Measurements from ENCODE around the gene ABCA1.

ABCA1 gene

GRCh38 chr9:104795082-104795481 is 132.9 kb downstream of the ABCA1 start:
- Histone ChIP-seq H3K23ac (ENCODE audit: low read depth, low read length, poor library complexity) (no peak overlapping the region), H3K27ac (replicated peaks; ENCODE audit: low read length) (no peak overlapping the region), H3K9ac (ENCODE audit: low read depth, low read length, poor library complexity) (no peak overlapping the region), H3K27me3 (ENCODE audit: control insufficient read depth in 3 of 3, insufficient read depth in 3 of 3, low read depth in 1 of 3, low read length in 3 of 3) (no peaks in the 10 kb centered on the region), H3K4me1 (ENCODE audit: control insufficient read depth in 2 of 2, insufficient read depth in 1 of 2, low read depth in 1 of 2, low read length in 2 of 2) (peaks cover 0 to 1% of the 10 kb centered on the region in 2 donors), H3K79me1 (ENCODE audit: low read depth, low read length) (no peaks in the 10 kb centered on the region), H4K8ac (ENCODE audit: low read depth, low read length) (no peak overlapping the region), H3K14ac (ENCODE audit: low read length) (no peak overlapping the region), H2AK5ac (ENCODE audit: low read depth, low read length) (no peak overlapping the region), H2BK12ac (ENCODE audit: low read length) (no peak overlapping the region), H3K9me3 (replicated peaks in 1 of 2; ENCODE audit: control insufficient read depth in 2 of 2, insufficient read depth in 1 of 2, low read depth in 1 of 2, low read length in 2 of 2) (no peaks in the 10 kb centered on the region), H3K4me3 (ENCODE audit: low read length in 2 of 2) (no peak overlapping the region), H3K4ac (ENCODE audit: low read length) (no peak overlapping the region), H2BK5ac (ENCODE audit: low read length) (no peak overlapping the region), H2BK15ac (ENCODE audit: low read length) (no peak overlapping the region), H2BK120ac (ENCODE audit: low read depth, low read length) (no peak overlapping the region), H4K91ac (ENCODE audit: low read depth, low read length, poor library complexity) (no peak overlapping the region), H3K36me3 (replicated peaks in 1 of 2; ENCODE audit: control insufficient read depth in 2 of 2, insufficient read depth in 2 of 2, low read length in 2 of 2) (peaks cover 44 to 100% of the 10 kb centered on the region in 2 donors), H3K4me2 (ENCODE audit: insufficient read depth, low read length, poor library complexity, severe bottlenecking) (no peak overlapping the region), H3K18ac (ENCODE audit: low read length) (no peak overlapping the region), H2AFZ (ENCODE audit: low read length) (no peak overlapping the region)
- WGBS, 2 donors (ENCODE audit: extremely low coverage in 2 of 2, insufficient read length in 2 of 2, insufficient replicate concordance in 1 of 2) = no CpG with 5 or more reads among the region's 1 CpG
- DNase-seq (ENCODE audit: low spot score) = no peak

- DNase-seq (ENCODE audit: low spot score) = no peak
- no peak overlapping the region for H2AFZ ChIP-seq (ENCODE audit: low read length)
- WGBS, 2 donors (ENCODE audit: extremely low coverage in 2 of 2, insufficient read length in 2 of 2, insufficient replicate concordance in 1 of 2) = no CpG with 5 or more reads among the region's 2 CpGs
Observed at GRCh38 chr9:104794070-104794469, 133.9 kb downstream of the ABCA1 start.

GRCh38 chr9:104788251-104788650 is 139.7 kb downstream of the ABCA1 start:
- Histone ChIP-seq H2BK15ac (ENCODE audit: low read length) (no peak overlapping the region), H2AFZ (ENCODE audit: low read length) (no peak overlapping the region), H3K4me3 (ENCODE audit: low read length in 2 of 2) (no peak overlapping the region), H3K27ac (replicated peaks; ENCODE audit: low read length) (no peak overlapping the region), H2BK5ac (ENCODE audit: low read length) (no peak overlapping the region), H3K27me3 (ENCODE audit: control insufficient read depth in 3 of 3, insufficient read depth in 3 of 3, low read depth in 1 of 3, low read length in 3 of 3) (no peaks in the 10 kb centered on the region), H3K18ac (ENCODE audit: low read length) (no peak overlapping the region), H3K23ac (ENCODE audit: low read depth, low read length, poor library complexity) (no peak overlapping the region), H3K79me1 (ENCODE audit: low read depth, low read length) (no peaks in the 10 kb centered on the region), H2AK5ac (ENCODE audit: low read depth, low read length) (no peak overlapping the region), H2BK12ac (ENCODE audit: low read length) (no peak overlapping the region), H3K36me3 (replicated peaks in 1 of 2; ENCODE audit: control insufficient read depth in 2 of 2, insufficient read depth in 2 of 2, low read length in 2 of 2) (peaks cover 41 to 100% of the 10 kb centered on the region in 2 donors), H4K91ac (ENCODE audit: low read depth, low read length, poor library complexity) (no peak overlapping the region), H3K4ac (ENCODE audit: low read length) (no peak overlapping the region), H3K14ac (ENCODE audit: low read length) (no peak overlapping the region), H3K9ac (ENCODE audit: low read depth, low read length, poor library complexity) (no peak overlapping the region), H3K4me1 (ENCODE audit: control insufficient read depth in 2 of 2, insufficient read depth in 1 of 2, low read depth in 1 of 2, low read length in 2 of 2) (no peaks in the 10 kb centered on the region), H3K9me3 (replicated peaks in 1 of 2; ENCODE audit: control insufficient read depth in 2 of 2, insufficient read depth in 1 of 2, low read depth in 1 of 2, low read length in 2 of 2) (no peaks in the 10 kb centered on the region), H2BK120ac (ENCODE audit: low read depth, low read length) (no peak overlapping the region), H4K8ac (ENCODE audit: low read depth, low read length) (no peak overlapping the region), H3K4me2 (ENCODE audit: insufficient read depth, low read length, poor library complexity, severe bottlenecking) (no peak overlapping the region)
- no peak for DNase-seq (ENCODE audit: low spot score)
- WGBS, 2 donors (ENCODE audit: extremely low coverage in 2 of 2, insufficient read length in 2 of 2, insufficient replicate concordance in 1 of 2) = no CpG with 5 or more reads among the region's 3 CpGs

More at GRCh38 chr9:104794070-104794469, 133.9 kb downstream of the ABCA1 start:
- Histone ChIP-seq H3K4me1 (ENCODE audit: control insufficient read depth in 2 of 2, insufficient read depth in 1 of 2, low read depth in 1 of 2, low read length in 2 of 2) (peaks cover 0 to 1% of the 10 kb centered on the region in 2 donors), H4K91ac (ENCODE audit: low read depth, low read length, poor library complexity) (no peak overlapping the region), H3K9me3 (replicated peaks in 1 of 2; ENCODE audit: control insufficient read depth in 2 of 2, insufficient read depth in 1 of 2, low read depth in 1 of 2, low read length in 2 of 2) (no peaks in the 10 kb centered on the region), H3K4ac (ENCODE audit: low read length) (no peak overlapping the region), H3K4me2 (ENCODE audit: insufficient read depth, low read length, poor library complexity, severe bottlenecking) (no peak overlapping the region), H3K18ac (ENCODE audit: low read length) (no peak overlapping the region), H3K36me3 (replicated peaks in 1 of 2; ENCODE audit: control insufficient read depth in 2 of 2, insufficient read depth in 2 of 2, low read length in 2 of 2) (peaks cover 43 to 100% of the 10 kb centered on the region in 2 donors), H3K27me3 (ENCODE audit: control insufficient read depth in 3 of 3, insufficient read depth in 3 of 3, low read depth in 1 of 3, low read length in 3 of 3) (no peaks in the 10 kb centered on the region), H2BK120ac (ENCODE audit: low read depth, low read length) (no peak overlapping the region), H4K8ac (ENCODE audit: low read depth, low read length) (no peak overlapping the region), H2BK15ac (ENCODE audit: low read length) (no peak overlapping the region), H3K79me1 (ENCODE audit: low read depth, low read length) (no peaks in the 10 kb centered on the region), H3K9ac (ENCODE audit: low read depth, low read length, poor library complexity) (no peak overlapping the region), H3K23ac (ENCODE audit: low read depth, low read length, poor library complexity) (no peak overlapping the region), H3K27ac (replicated peaks; ENCODE audit: low read length) (no peak overlapping the region), H2AK5ac (ENCODE audit: low read depth, low read length) (no peak overlapping the region), H2BK5ac (ENCODE audit: low read length) (no peak overlapping the region), H3K14ac (ENCODE audit: low read length) (no peak overlapping the region), H3K4me3 (ENCODE audit: low read length in 2 of 2) (no peak overlapping the region), H2BK12ac (ENCODE audit: low read length) (no peak overlapping the region)

GRCh38 chr9:104787306-104788015 is 140.5 kb downstream of the ABCA1 start:
- Histone ChIP-seq H3K36me3 (replicated peaks in 1 of 2; ENCODE audit: control insufficient read depth in 2 of 2, insufficient read depth in 2 of 2, low read length in 2 of 2) (peaks cover 37 to 100% of the 10 kb centered on the region in 2 donors), H2BK5ac (ENCODE audit: low read length) (no peak overlapping the region), H2BK15ac (ENCODE audit: low read length) (no peak overlapping the region), H3K23ac (ENCODE audit: low read depth, low read length, poor library complexity) (no peak overlapping the region), H2AFZ (ENCODE audit: low read length) (no peak overlapping the region), H3K4ac (ENCODE audit: low read length) (no peak overlapping the region), H3K4me2 (ENCODE audit: insufficient read depth, low read length, poor library complexity, severe bottlenecking) (no peak overlapping the region), H3K27ac (replicated peaks; ENCODE audit: low read length) (no peak overlapping the region), H3K27me3 (ENCODE audit: control insufficient read depth in 3 of 3, insufficient read depth in 3 of 3, low read depth in 1 of 3, low read length in 3 of 3) (no peaks in the 10 kb centered on the region), H3K14ac (ENCODE audit: low read length) (no peak overlapping the region), H2BK12ac (ENCODE audit: low read length) (no peak overlapping the region), H3K79me1 (ENCODE audit: low read depth, low read length) (no peaks in the 10 kb centered on the region), H2BK120ac (ENCODE audit: low read depth, low read length) (no peak overlapping the region), H3K9me3 (replicated peaks in 1 of 2; ENCODE audit: control insufficient read depth in 2 of 2, insufficient read depth in 1 of 2, low read depth in 1 of 2, low read length in 2 of 2) (no peaks in the 10 kb centered on the region), H3K4me3 (ENCODE audit: low read length in 2 of 2) (no peak overlapping the region), H4K8ac (ENCODE audit: low read depth, low read length) (no peak overlapping the region), H3K9ac (ENCODE audit: low read depth, low read length, poor library complexity) (no peak overlapping the region), H2AK5ac (ENCODE audit: low read depth, low read length) (no peak overlapping the region), H3K18ac (ENCODE audit: low read length) (no peak overlapping the region), H4K91ac (ENCODE audit: low read depth, low read length, poor library complexity) (no peak overlapping the region), H3K4me1 (ENCODE audit: control insufficient read depth in 2 of 2, insufficient read depth in 1 of 2, low read depth in 1 of 2, low read length in 2 of 2) (no peaks in the 10 kb centered on the region)
- DNase-seq (ENCODE audit: low spot score) = no peak
- WGBS, 2 donors (ENCODE audit: extremely low coverage in 2 of 2, insufficient read length in 2 of 2, insufficient replicate concordance in 1 of 2) = no CpG with 5 or more reads among the region's 7 CpGs

Measured in neuronal stem cell (in vitro differentiated cells).